Esophagus muscularis mucosa (tissue), 4 donors: ENCODE data around the gene CALML3. TPM values are rescaled to one million over a fixed set of nuclear protein-coding genes. Genes with fewer than 3 reads are reported as not detected.
"Not testable (repeated sequence)": the region's sequence is repeated elsewhere in the genome, so short reads cannot be mapped to it uniquely, and the experiment has no call there.

Experiments
- DNase-seq: peaks from one replicate; pipeline ENCODE4 v3.0.0-alpha.2; 2017; ENCODE audit errors: extremely low spot score
- H3K27ac ChIP-seq, 4 donors: fragments of 200-600 bp; sonication (generic); replicated peaks in 1 of 4; 1 replicate in 3 of 4; 2 replicates in 1 of 4; pipeline ENCODE4 v1.5.1; 2016 to 2019; ENCODE audit warnings: mild to moderate bottlenecking in 1 of 4
- H3K27me3 ChIP-seq, 4 donors: fragments of 200-600 bp; sonication (generic); one replicate each; pipeline versions ENCODE4 v1.5.1 to v1.6.0; 2016 to 2019
- H3K36me3 ChIP-seq, 4 donors: fragments of 200-600 bp; sonication (generic); one replicate each; pipeline ENCODE4 v1.5.1; 2016 to 2019
- H3K4me1 ChIP-seq, 4 donors: fragments of 200-600 bp; sonication (generic); one replicate each; pipeline ENCODE4 v1.5.1; 2016 to 2019
- H3K4me3 ChIP-seq, 4 donors: fragments of 200-600 bp; sonication (generic); 1 replicate in 2 of 4; 2 replicates in 2 of 4; pipeline ENCODE4 v1.5.1; 2016 to 2019; ENCODE audit warnings: mild to moderate bottlenecking in 4 of 4, moderate library complexity in 1 of 4
- H3K9me3 ChIP-seq, 4 donors: fragments of 200-600 bp; sonication (generic); 1 replicate in 3 of 4; 2 replicates in 1 of 4; pipeline ENCODE4 v1.5.1; 2016 to 2019
- EP300 ChIP-seq: sonication (generic); formaldehyde crosslinking; IDR thresholded peaks from one replicate; pipeline ENCODE4 v1.6.1; 2017; ENCODE audit warnings: antibody characterized with exemption
- POLR2A ChIP-seq: fragments of 450-650 bp; IDR thresholded peaks from one replicate; pipeline ENCODE4 v1.6.1; 2017; ENCODE audit warnings: antibody characterized with exemption, moderate library complexity, mild to moderate bottlenecking, low read depth
- POLR2AphosphoS5 ChIP-seq, 2 donors: sonication (generic); formaldehyde crosslinking; IDR thresholded peaks; one replicate each; pipeline ENCODE4 v1.6.1; 2017; ENCODE audit warnings: antibody characterized with exemption in 2 of 2
- WGBS: methylation state at CpG from one replicate; pipeline ENCODE4 v1.1.5; 2018; 5-methylcytosine and 5-hydroxymethylcytosine counted together
- intact Hi-C: fragments of 100-400 bp; cut with DNase I; formaldehyde crosslinking; loops from one replicate; pipeline ENCODE4 v1.15.1; 2023
- total RNA-seq, 4 donors: library from RNA; depleted of rRNA; stranded (reverse); fragments of >200 nt; gene quantifications; one replicate each; pipeline versions ENCODE4 v1.1.0 to v1.2.1, GENCODE V29; 2016
- TF ChIP-seq, protein P1 (sequence below), 3 experiments: fragments of 200-600 bp in 2 of 3; fragments of 450-650 bp in 1 of 3; sonication (generic) in 2 of 3; IDR thresholded peaks; one replicate each; pipeline ENCODE4 v1.5.1; 2017 to 2019; ENCODE audit warnings: antibody characterized with exemption in 3 of 3, mild to moderate bottlenecking in 2 of 3, moderate library complexity in 1 of 3

The CALML3 gene
- total RNA-seq, 4 donors from 2014 or later = not detected

DNA sequence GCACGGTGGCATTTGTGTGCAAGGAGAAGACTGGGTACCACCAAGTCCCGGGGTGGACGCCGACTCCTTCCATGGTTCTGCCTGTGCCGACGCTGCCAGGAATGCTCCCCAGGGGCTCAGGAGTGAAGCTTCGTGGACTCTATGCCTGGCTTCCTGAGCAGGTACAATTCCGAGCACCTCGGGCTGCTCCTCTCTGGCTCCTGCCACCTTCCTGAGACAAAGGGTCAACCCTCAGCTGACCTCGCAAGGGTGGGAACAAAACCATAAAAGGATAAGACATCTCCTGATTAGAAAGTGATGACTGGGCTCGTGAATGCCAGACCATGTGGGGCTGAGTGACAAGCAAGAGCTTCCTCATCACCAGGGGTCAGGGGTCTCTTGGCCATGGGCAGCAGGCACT is 31.8 kb downstream of the CALML3 start:
- 83% methylated on average over 11 of the region's 11 CpGs for WGBS
- intact Hi-C loops = no loop called here
- H3K27me3 ChIP-seq = no peaks in the 10 kb centered on the region
- no peaks in the 10 kb centered on the region for H3K36me3 ChIP-seq
- H3K9me3 ChIP-seq = no peaks in the 10 kb centered on the region
- H3K4me3 ChIP-seq = no peak overlapping the region
- H3K27ac ChIP-seq = peak overlapping the region; percentile 77 to 84 (median 78)
- TF ChIP-seq POLR2AphosphoS5 (IDR thresholded peaks at IDR 0.05) (no peak), POLR2A (no peak), EP300 (no peak)
- TF ChIP-seq, protein P1, sequence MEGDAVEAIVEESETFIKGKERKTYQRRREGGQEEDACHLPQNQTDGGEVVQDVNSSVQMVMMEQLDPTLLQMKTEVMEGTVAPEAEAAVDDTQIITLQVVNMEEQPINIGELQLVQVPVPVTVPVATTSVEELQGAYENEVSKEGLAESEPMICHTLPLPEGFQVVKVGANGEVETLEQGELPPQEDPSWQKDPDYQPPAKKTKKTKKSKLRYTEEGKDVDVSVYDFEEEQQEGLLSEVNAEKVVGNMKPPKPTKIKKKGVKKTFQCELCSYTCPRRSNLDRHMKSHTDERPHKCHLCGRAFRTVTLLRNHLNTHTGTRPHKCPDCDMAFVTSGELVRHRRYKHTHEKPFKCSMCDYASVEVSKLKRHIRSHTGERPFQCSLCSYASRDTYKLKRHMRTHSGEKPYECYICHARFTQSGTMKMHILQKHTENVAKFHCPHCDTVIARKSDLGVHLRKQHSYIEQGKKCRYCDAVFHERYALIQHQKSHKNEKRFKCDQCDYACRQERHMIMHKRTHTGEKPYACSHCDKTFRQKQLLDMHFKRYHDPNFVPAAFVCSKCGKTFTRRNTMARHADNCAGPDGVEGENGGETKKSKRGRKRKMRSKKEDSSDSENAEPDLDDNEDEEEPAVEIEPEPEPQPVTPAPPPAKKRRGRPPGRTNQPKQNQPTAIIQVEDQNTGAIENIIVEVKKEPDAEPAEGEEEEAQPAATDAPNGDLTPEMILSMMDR (IDR thresholded peaks at IDR 0.05) = no peak
- peaks cover 0 to 95% (median 85%) of the 10 kb centered on the region in 4 donors for H3K4me1 ChIP-seq
- DNase-seq = no peak

GRCh38 chr10:5557040-5557721 is 32.4 kb downstream of the CALML3 start:
- Histone ChIP-seq H3K4me3 (no peak overlapping the region), H3K4me1 (peaks cover 0 to 89% (median 85%) of the 10 kb centered on the region in 4 donors), H3K9me3 (no peaks in the 10 kb centered on the region), H3K27me3 (no peaks in the 10 kb centered on the region), H3K36me3 (no peaks in the 10 kb centered on the region), H3K27ac (peak overlapping the region; percentile 77 to 84 (median 78))
- no peak for DNase-seq
- intact Hi-C loops = no loop called here
- 83% methylated on average over 19 of the region's 19 CpGs for WGBS
- TF ChIP-seq POLR2A = no peak
- no peak for TF ChIP-seq EP300
- TF ChIP-seq POLR2AphosphoS5 (IDR thresholded peaks at IDR 0.05) = no peak
- TF ChIP-seq, protein P1 (IDR thresholded peaks at IDR 0.05) = no peak

DNA sequence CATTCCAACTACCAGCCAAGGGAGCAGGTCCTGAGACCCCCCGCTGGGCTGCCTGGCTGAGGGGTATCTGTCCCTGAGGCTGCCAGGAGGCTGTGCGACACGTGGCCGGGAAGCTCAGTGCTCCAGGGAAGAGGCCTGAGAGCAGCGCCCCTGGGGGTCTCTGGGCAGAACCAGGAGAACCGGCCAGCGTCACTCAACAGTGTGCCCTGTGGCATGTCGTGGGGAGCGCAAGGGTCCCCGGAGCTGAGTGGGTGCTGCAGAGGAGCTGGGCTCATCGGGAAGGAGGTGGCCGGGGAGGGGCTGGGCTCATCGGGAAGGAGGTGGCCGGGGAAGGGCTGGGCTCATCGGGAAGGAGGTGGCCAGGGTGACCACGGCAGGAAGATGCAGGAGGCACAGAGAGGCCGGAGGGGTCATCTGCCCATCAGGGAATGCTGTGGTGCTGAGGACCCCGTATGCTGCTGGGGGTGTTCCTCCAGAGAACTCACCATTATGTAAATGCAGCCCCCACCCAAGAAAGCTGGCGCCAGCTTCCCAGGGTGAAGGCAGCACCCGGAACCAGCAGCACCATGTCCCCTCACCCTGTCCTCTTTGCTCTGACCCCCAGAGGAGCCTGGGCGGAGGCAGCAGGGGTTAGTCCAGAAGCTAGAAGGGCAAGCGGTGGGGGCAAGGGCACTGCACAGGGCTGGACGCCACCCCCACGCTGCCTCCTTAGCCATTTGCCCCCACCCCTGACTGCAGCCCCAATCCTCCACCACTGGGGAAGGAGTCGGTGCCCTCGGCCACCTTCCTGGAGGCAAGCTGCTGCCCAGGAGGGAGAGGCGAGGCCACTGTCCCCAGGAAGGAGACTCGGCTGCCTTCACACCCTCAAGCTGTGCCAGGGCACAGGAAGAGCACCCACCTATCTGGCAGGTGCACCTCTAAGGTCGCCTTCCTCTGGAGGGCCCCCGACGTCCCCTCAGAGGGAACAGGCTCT is 33.3 kb downstream of the CALML3 start:
- Histone ChIP-seq H3K27me3 (no peaks in the 10 kb centered on the region), H3K27ac (peak overlapping the region; percentile 77 to 84 (median 78)), H3K4me1 (peaks cover 0 to 82% (median 79%) of the 10 kb centered on the region in 4 donors), H3K4me3 (no peak overlapping the region), H3K36me3 (no peaks in the 10 kb centered on the region), H3K9me3 (no peaks in the 10 kb centered on the region)
- intact Hi-C loops = loop anchor here (2.0 kb wide), 1 partner anchor 109 kb away; no protein-coding TSS in a partner anchor
- WGBS = 91% methylated on average over 17 of the region's 31 CpGs
- no peak for TF ChIP-seq POLR2AphosphoS5 (IDR thresholded peaks at IDR 0.05)
- TF ChIP-seq, protein P1 (IDR thresholded peaks at IDR 0.05) = no peak
- no peak for TF ChIP-seq POLR2A
- no peak for TF ChIP-seq EP300
- DNase-seq = no peak

DNA sequence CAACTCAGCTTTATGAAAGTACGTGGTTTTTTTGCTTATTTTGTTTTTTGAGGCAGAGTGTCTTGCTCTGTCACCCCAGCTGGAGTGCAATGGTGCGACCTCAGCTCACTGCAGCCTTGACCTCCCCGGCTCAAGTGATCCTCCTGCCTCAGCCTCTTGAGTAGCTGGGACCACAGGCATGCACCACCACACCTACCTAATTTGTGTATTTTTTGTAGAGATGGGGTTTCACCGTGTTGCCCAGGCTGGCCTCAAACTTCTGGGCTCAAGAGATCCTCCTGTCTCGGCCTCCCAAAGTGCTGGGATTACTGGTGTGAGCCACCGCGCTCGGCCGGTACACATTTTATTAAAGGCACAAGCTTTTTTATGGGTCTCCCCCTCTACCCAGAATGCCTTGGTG is 34.3 kb downstream of the CALML3 start:
- WGBS = 77% methylated on average over 9 of the region's 9 CpGs
- Histone ChIP-seq H3K27ac (peak overlapping the region; percentile 77 to 84 (median 78)), H3K4me1 (peaks cover 0 to 82% (median 78%) of the 10 kb centered on the region in 4 donors)
- H3K36me3 ChIP-seq, H3K4me3 ChIP-seq, H3K9me3 ChIP-seq, DNase-seq, H3K27me3 ChIP-seq: not testable (repeated sequence)
- intact Hi-C loops = loop anchor here (2.0 kb wide), 1 partner anchor 110 kb away; no protein-coding TSS in a partner anchor

DNA sequence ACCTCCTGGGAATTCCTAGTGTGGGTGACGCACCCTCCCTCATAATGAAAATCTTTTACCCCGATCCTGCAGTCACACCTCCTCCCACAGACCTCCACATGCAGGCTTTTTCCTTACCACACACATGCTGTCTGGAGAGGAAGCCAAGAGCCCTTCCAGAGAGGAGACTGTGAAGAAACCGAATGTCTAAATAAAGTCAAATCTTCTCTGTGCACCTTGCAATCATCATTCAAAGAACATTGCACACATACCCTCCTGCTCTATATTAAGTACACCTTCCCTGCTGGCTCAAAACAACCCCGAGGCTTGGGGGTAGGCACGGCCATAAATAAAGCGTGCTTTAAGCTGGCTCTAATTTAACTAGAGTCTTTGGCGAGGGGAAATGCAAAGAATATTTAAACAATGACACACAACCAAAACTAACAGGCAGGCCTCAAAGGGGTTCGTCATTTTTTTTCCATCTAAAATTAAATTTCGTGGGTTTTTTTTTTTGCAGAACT is 34.9 kb downstream of the CALML3 start:
- H3K4me3 ChIP-seq = no peak overlapping the region
- peak overlapping the region; percentile 77 to 84 (median 78) for H3K27ac ChIP-seq
- no peaks in the 10 kb centered on the region for H3K27me3 ChIP-seq
- intact Hi-C loops = loop anchor here (2.0 kb wide), 1 partner anchor 111 kb away; no protein-coding TSS in a partner anchor
- peaks cover 0 to 84% (median 75%) of the 10 kb centered on the region in 4 donors for H3K4me1 ChIP-seq
- no peak for TF ChIP-seq POLR2A
- TF ChIP-seq, protein P1 (IDR thresholded peaks at IDR 0.05) = no peak
- peak; percentile 81 to 86 for TF ChIP-seq POLR2AphosphoS5 (IDR thresholded peaks at IDR 0.05)
- TF ChIP-seq EP300 = peak; percentile 14
- 28% methylated on average over 9 of the region's 9 CpGs for WGBS
- H3K36me3 ChIP-seq = no peaks in the 10 kb centered on the region
- no peak for DNase-seq
- no peaks in the 10 kb centered on the region for H3K9me3 ChIP-seq
